HTR-8/SVneo (cell line): ENCODE data around the gene TBL1XR1.

Experiments used
- DNase-seq: peaks from one replicate; pipeline ENCODE4 v3.0.0; 2011; ENCODE audit warnings: low spot score, mixed read lengths; ENCODE audit not compliant: insufficient read length
- FAIRE-seq: peaks from 2 replicates; lab custom pipeline; 2011; peaks lifted over from hg19 to GRCh38; lab: Jason Lieb, UNC

The TBL1XR1 gene

DNA sequence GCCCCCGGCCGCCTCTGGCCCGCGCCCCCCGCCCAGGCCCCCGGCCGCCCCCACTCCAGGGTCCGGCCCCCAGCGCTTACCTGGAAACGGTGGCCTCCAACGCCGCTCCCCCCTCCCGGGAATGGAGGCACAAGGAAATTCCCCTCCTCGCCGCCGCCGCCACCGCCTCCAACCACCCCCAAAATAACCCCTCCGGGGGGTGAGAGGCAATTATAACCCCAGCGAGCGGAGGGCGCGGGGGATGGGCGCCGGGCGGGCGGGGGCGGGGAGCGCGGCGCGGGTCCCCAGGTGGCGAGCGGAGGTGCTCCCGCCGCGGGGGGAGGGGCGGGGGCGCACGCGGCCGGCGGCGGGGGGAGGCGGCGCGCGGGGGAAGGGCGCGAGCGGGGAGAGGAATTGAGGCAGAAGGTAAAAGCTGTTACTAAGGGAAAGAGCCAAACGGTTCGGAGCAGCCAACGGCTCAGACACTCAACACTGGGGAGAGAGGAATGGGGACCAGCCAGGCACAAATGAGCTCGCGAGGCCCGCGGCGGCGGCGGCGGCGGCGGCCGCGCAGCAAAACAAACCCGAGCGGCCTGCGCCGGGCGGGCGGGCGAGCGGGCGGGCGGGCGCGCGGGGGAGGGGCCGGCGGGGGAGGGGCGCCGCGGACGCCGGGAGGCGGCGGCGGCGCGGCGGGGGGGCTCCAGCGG is at the start of gene TBL1XR1:
TBL1XR1 (minus strand) TSS at position 442 of the 686 bp plus-strand sequence. CDS start 132,505 bp downstream, outside the sequence.
- DNase-seq, result peak; percentile 87
- FAIRE-seq, result peak; percentile 23

- FAIRE-seq, result no peak
- no peak for DNase-seq
These were observed 48.0 kb upstream of the TBL1XR1 start for GRCh38 chr3:177245250-177245649.

GRCh38 chr3:177244606-177245005 is 47.3 kb upstream of the TBL1XR1 start:
- DNase-seq (no peak), FAIRE-seq (no peak)

- DNase-seq, result no peak
- FAIRE-seq, result no peak
These were observed 41.5 kb upstream of the TBL1XR1 start for GRCh38 chr3:177238686-177239216.

GRCh38 chr3:177237206-177237605 is 39.9 kb upstream of the TBL1XR1 start:
- FAIRE-seq (no peak), DNase-seq (no peak)

- DNase-seq, result no peak
- FAIRE-seq, result no peak
These were observed 39.4 kb upstream of the TBL1XR1 start for GRCh38 chr3:177236704-177237103.

DNA sequence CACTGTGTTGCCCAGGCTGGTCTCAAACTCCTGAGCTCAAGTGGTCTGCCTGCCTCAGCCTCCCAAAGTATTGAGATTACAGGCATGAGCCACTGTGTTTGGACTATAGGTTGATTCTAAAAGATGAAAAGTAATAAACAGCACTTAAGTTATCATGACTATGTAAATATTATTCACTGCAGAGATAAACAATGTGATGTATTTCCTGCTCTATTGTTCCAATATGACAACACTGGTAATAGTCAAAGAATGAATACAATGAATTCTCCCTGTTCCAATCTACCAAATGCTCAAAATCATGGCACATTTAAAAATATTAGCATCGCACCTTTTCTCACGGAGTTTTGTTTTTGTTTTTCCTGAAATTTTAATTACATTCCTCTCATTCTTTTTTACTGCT is 36.8 kb upstream of the TBL1XR1 start:
- FAIRE-seq (no peak), DNase-seq (no peak)

- no peak for FAIRE-seq
- DNase-seq, result no peak
These were observed 34.0 kb upstream of the TBL1XR1 start for GRCh38 chr3:177231242-177231641.

- FAIRE-seq (no peak), DNase-seq (no peak)
These were observed 33.4 kb upstream of the TBL1XR1 start for GRCh38 chr3:177230641-177231040.

- FAIRE-seq, result no peak
These were observed 32.5 kb upstream of the TBL1XR1 start for GRCh38 chr3:177229791-177230190.

GRCh38 chr3:177228601-177229190 is 31.4 kb upstream of the TBL1XR1 start:
- no peak for FAIRE-seq
- DNase-seq, result no peak

More at GRCh38 chr3:177229791-177230190, 32.5 kb upstream of the TBL1XR1 start:
- no peak for DNase-seq

DNA sequence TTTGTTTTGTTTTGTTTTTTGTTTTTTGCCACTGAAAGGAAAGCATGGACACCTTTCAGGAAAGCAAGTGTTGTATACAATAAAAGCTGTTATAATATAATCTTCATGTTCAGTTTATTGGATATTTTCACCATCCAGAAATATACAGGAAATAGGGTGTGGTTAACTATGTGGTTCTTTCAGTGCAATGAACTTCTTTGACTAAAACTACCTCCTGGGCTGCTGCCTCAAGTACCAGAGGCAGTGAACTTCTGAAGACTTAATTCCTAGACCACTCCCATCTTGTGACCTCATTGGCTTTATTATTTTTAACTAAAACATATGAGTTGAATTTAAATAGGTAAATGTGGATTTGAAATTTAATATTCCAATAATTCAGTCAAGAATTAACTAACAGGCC is 27.1 kb upstream of the TBL1XR1 start:
- DNase-seq, result no peak
- no peak for FAIRE-seq

DNA sequence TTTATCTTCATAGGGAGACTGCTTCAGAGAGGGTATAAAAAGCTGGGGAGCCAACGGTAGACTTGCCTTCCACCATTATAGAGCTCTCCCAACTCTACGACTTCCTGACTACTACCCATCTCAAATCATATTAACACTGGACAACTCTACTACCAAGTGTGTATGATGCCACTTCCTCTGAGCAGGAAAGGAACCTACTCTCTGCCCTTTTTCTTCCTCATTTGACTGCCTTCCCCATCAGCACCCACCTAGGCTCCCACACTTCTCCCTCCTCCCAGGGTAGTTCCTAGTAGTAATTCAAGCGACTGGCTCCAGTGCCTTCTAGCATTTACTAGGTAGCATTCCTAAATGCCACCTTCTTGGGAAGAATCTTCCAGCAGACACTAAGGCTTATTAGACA is 24.5 kb upstream of the TBL1XR1 start:
- DNase-seq, result no peak
- FAIRE-seq, result no peak

DNA sequence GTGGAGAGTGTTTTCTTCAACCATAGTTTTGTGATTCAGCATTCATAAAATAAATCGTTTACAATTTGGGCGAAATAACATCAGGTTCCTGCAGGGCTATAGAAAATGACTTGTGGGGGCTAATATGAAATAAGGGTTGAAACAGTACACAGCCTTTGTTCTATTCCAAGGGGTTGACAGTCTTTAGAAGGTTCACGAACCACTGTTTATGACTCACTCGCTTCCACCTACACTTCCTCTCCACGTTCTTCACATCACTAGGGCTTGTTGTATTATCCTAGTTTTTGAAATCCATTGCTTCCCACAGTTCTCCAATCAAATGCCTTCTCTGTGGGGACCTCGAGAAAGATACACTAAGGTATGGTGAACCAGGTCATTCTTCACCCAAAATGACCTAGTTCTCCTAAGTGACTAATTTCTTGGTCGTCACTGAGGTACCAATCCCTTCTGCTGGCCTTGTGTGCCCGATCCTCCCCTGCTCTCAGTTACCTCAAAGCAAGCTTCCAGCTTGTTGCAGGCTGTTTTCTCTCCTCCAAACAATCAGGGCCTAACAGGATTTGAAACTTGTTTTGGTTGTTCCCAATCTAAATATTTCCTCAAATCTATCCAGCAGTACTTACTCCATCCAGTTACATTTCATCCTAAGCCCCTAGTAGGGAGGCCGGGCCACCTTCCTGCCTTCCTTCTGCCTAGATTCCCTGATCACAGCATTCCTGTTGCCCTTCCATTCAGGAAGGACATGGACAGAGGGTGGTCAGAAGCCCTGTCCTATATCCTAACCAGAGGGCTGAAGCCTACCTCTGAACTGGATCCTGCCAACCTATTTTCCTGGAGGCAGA is 23.1 kb upstream of the TBL1XR1 start:
- no peak for FAIRE-seq
- DNase-seq, result no peak

- no peak for DNase-seq
- no peak for FAIRE-seq
These were observed 16.7 kb upstream of the TBL1XR1 start for GRCh38 chr3:177213801-177214535.

GRCh38 chr3:177212756-177213155 is 15.5 kb upstream of the TBL1XR1 start:
- FAIRE-seq (no peak), DNase-seq (no peak)

DNA sequence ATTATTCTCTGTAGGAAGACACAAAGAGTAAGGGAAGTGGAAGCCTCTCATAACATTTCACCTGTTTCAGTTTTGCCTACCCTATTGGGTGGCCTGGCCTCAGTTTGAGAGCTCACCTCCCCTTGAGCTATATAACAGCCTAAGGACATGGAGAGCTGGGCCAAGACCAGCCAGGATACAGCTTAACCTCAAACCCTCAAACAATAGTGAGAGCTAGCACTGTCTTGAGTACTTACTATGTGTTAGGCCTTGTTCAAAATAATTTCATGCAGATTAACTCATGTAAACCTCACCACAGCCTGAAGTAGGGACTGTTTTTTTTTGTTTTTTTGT is 15.0 kb upstream of the TBL1XR1 start:
- no peak for FAIRE-seq
- no peak for DNase-seq

GRCh38 chr3:177211503-177212277 is 14.4 kb upstream of the TBL1XR1 start:
- no peak for FAIRE-seq
- no peak for DNase-seq

- FAIRE-seq (no peak), DNase-seq (no peak)
These were observed 13.6 kb upstream of the TBL1XR1 start for GRCh38 chr3:177210744-177211502.
